IPS-NIHi7 (cell line): ENCODE results near the gene FBXO2.
A peak's percentile ranks its signal among the peaks of the same experiment; 100 is the strongest.

Experiments used
- DNase-seq: peaks from one replicate; pipeline ENCODE4 v3.0.0; 2012; ENCODE audit warnings: mixed read lengths; ENCODE audit errors: extremely low spot score

The FBXO2 gene

GRCh38 chr1:11653101-11653860 is 948 bp downstream of the FBXO2 start:
- DNase-seq, result peak; percentile 56

- no peak for DNase-seq
Measured at GRCh38 chr1:11652203-11652780, 1.9 kb downstream of the FBXO2 start.

GRCh38 chr1:11651017-11651416 is 3.2 kb downstream of the FBXO2 start:
- no peak for DNase-seq

GRCh38 chr1:11650331-11650991 is 3.8 kb downstream of the FBXO2 start:
- peak; percentile 69 for DNase-seq

- DNase-seq, result no peak
Measured at GRCh38 chr1:11649624-11650330, 4.5 kb downstream of the FBXO2 start.

GRCh38 chr1:11649237-11649623 is 5.0 kb downstream of the FBXO2 start:
- no peak for DNase-seq

GRCh38 chr1:11648732-11649158 is 5.5 kb downstream of the FBXO2 start:
- peak; percentile 60 for DNase-seq

GRCh38 chr1:11648039-11648438 is 6.2 kb downstream of the FBXO2 start:
- DNase-seq, result no peak

- DNase-seq, result no peak
Measured at GRCh38 chr1:11647333-11647732, 6.9 kb downstream of the FBXO2 start.

GRCh38 chr1:11646317-11646716 is 7.9 kb downstream of the FBXO2 start:
- DNase-seq, result no peak

- peak; percentile 70 for DNase-seq
Measured at GRCh38 chr1:11645670-11646265, 8.5 kb downstream of the FBXO2 start.

GRCh38 chr1:11645270-11645669 is 9.0 kb downstream of the FBXO2 start:
- no peak for DNase-seq

- no peak for DNase-seq
Measured at GRCh38 chr1:11643782-11644181, 10.4 kb downstream of the FBXO2 start.

- DNase-seq, result peak; percentile 81
Measured at GRCh38 chr1:11642418-11643017, 11.7 kb downstream of the FBXO2 start.

- no peak for DNase-seq
Measured at GRCh38 chr1:11641776-11642305, 12.4 kb downstream of the FBXO2 start.

- no peak for DNase-seq
Measured at GRCh38 chr1:11640944-11641343, 13.3 kb downstream of the FBXO2 start.

- DNase-seq, result no peak
Measured at GRCh38 chr1:11640101-11640500, 14.1 kb downstream of the FBXO2 start.

- DNase-seq, result no peak
Measured at GRCh38 chr1:11639372-11639771, 14.9 kb downstream of the FBXO2 start.

- no peak for DNase-seq
Measured at GRCh38 chr1:11638121-11638520, 16.1 kb downstream of the FBXO2 start.

GRCh38 chr1:11634365-11635192 is 19.6 kb downstream of the FBXO2 start:
- DNase-seq, result no peak
